SJCRH30 (cell line): ENCODE data around the gene CACNB2. TPM values are rescaled to one million over a fixed set of nuclear protein-coding genes. Genes with fewer than 3 reads are reported as not detected.
"Not testable (repeated sequence)": the region's sequence is repeated elsewhere in the genome, so short reads cannot be mapped to it uniquely, and the experiment has no call there.

ENCODE experiments used
- DNase-seq, 2 experiments: peaks; one replicate each; pipeline ENCODE4 v3.0.0-alpha.2; 2015 to 2020
- H3K27ac ChIP-seq: fragments of 250-450 bp; sonication (Bioruptor Pico); 2 replicates; pipeline ENCODE4 v1.5.1; 2020; ENCODE audit warnings: mild to moderate bottlenecking, moderate library complexity
- H3K27me3 ChIP-seq: fragments of 250-450 bp; sonication (Bioruptor Pico); 2 replicates; pipeline ENCODE4 v1.5.1; 2020; ENCODE audit warnings: mild to moderate bottlenecking, moderate library complexity
- H3K36me3 ChIP-seq: fragments of 250-450 bp; sonication (Bioruptor Pico); 2 replicates; pipeline ENCODE4 v1.5.1; 2020; ENCODE audit warnings: mild to moderate bottlenecking, moderate library complexity
- H3K4me1 ChIP-seq: fragments of 250-450 bp; sonication (Bioruptor Pico); 2 replicates; pipeline ENCODE4 v1.5.1; 2020; ENCODE audit warnings: mild to moderate bottlenecking, moderate library complexity
- H3K4me3 ChIP-seq: fragments of 250-450 bp; sonication (Bioruptor Pico); 2 replicates; pipeline ENCODE4 v1.5.1; 2020; ENCODE audit warnings: mild to moderate bottlenecking, moderate library complexity
- H3K9me3 ChIP-seq: fragments of 250-450 bp; sonication (Bioruptor Pico); replicated peaks from 2 replicates; pipeline ENCODE4 v1.5.1; 2020; ENCODE audit warnings: mild to moderate bottlenecking, moderate library complexity
- total RNA-seq: library from RNA; depleted of rRNA; stranded (reverse); fragments of >200 nt; shearing (Covaris generic); gene quantifications from 2 replicates; pipeline ENCODE4 v1.2.3, GENCODE V29; 2014

The CACNB2 gene
- total RNA-seq, 1 experiment from 2014 or later, result 0.04 TPM

GRCh38 chr10:18202680-18203460 lies 62.6 kb downstream of the CACNB2 start:
- Histone ChIP-seq H3K27me3 (no peaks in the 10 kb centered on the region), H3K9me3 (no peaks in the 10 kb centered on the region), H3K27ac (no peak overlapping the region), H3K36me3 (no peaks in the 10 kb centered on the region), H3K4me3 (no peak overlapping the region), H3K4me1 (no peaks in the 10 kb centered on the region)
- DNase-seq, result no peak

GRCh38 chr10:18203471-18203870 lies 63.2 kb downstream of the CACNB2 start:
- H3K36me3 ChIP-seq, result no peaks in the 10 kb centered on the region
- no peak overlapping the region for H3K27ac ChIP-seq
- no peaks in the 10 kb centered on the region for H3K4me1 ChIP-seq
- H3K27me3 ChIP-seq, result no peaks in the 10 kb centered on the region
- no peak overlapping the region for H3K4me3 ChIP-seq
- H3K9me3 ChIP-seq, result no peaks in the 10 kb centered on the region
- DNase-seq, result no peak

GRCh38 chr10:18204039-18204835 lies 64.0 kb downstream of the CACNB2 start:
- H3K4me1 ChIP-seq, result no peaks in the 10 kb centered on the region
- no peaks in the 10 kb centered on the region for H3K36me3 ChIP-seq
- no peak overlapping the region for H3K4me3 ChIP-seq
- no peaks in the 10 kb centered on the region for H3K27me3 ChIP-seq
- no peak overlapping the region for H3K27ac ChIP-seq
- H3K9me3 ChIP-seq, result no peaks in the 10 kb centered on the region
- no peak for DNase-seq

DNA sequence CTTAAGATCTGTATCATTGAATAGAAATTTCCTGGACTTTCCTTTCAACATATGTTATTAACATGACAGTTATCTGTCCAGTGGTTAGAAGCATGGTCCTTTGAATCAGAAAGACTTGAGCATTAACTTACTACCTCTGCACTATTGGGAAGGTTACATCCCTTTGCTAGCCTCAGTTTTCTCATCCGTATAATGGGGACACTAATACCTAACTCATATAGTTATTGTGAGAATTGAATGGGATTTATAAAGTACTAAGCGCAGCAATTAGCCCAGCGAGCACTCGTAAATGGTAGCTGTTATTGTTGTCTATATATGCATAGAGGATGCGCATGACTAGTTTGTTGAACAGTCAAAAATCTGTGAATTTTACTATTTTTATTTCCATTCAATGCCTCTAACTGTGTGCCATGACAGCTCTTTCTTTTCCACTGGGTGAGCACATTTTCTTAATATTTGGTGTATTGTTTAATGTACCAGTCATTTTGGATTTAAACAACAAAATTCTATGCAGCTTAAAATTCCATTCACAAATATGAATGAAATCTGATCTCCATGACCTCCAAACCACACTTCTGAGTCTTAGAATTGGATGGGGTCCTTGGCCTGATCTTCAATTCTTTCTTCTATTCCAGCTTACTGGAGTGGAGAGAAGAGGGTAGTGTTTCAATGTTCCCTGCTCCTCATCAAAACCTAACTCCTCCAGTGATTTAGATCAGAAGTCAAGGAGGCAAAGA lies 65.0 kb downstream of the CACNB2 start:
- no peak for DNase-seq
- Histone ChIP-seq H3K4me1 (no peaks in the 10 kb centered on the region), H3K27ac (no peak overlapping the region)

DNA sequence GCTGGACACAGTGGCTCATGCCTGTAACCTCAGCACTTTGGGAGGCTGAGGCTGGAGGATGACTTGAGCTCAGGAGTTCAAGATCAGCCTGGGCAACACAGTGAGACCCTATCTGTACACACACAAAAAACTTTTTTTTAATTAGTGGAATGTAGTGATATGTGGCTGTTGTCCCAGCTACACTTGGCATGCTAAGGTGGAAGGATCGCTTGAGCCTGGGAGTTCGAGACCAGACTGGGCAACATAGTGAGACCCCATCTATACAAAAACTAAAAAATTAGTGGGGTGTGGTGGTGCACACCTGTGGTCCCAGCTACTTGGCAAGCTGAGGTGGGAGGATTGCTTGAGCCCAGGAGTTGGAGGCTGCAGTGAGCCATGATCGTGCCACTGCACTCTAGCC lies 68.0 kb downstream of the CACNB2 start:
- H3K4me1 ChIP-seq, H3K4me3 ChIP-seq, H3K27ac ChIP-seq, H3K9me3 ChIP-seq, H3K27me3 ChIP-seq, DNase-seq, H3K36me3 ChIP-seq: not testable (repeated sequence)

More for the DNA sequence above, 65.0 kb downstream of the CACNB2 start:
- H3K27me3 ChIP-seq, result no peaks in the 10 kb centered on the region
- no peaks in the 10 kb centered on the region for H3K9me3 ChIP-seq
- no peaks in the 10 kb centered on the region for H3K36me3 ChIP-seq
- H3K4me3 ChIP-seq, result no peak overlapping the region

- H3K36me3 ChIP-seq, result no peaks in the 10 kb centered on the region
- DNase-seq, result no peak
- no peaks in the 10 kb centered on the region for H3K27me3 ChIP-seq
- H3K4me1 ChIP-seq, result no peaks in the 10 kb centered on the region
- no peaks in the 10 kb centered on the region for H3K9me3 ChIP-seq
- no peak overlapping the region for H3K4me3 ChIP-seq
- no peak overlapping the region for H3K27ac ChIP-seq
These were observed 69.0 kb downstream of the CACNB2 start for GRCh38 chr10:18209241-18209640.

DNA sequence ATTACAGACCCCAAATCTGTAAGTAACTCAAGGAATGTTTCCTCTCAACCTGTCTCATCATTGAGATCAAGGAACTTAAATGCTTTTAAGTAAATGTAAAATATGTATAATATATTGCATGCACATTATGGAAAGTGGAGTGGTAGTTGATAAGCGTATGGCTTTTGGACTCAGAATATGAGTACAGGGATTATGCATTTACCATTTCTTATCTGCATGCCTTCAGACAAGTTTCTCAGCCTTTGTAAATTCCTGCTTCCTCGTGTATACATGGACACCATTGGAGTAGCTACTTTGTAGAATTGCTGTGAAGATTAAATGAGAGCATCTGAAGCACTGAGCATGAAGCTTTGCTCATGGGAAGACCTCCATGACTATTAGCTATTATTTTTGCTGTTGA lies 70.5 kb downstream of the CACNB2 start:
- Histone ChIP-seq H3K9me3 (no peaks in the 10 kb centered on the region), H3K36me3 (no peaks in the 10 kb centered on the region), H3K4me1 (no peaks in the 10 kb centered on the region), H3K27me3 (no peaks in the 10 kb centered on the region), H3K27ac (no peak overlapping the region), H3K4me3 (no peak overlapping the region)
- no peak for DNase-seq

- H3K27me3 ChIP-seq, result no peaks in the 10 kb centered on the region
- no peak overlapping the region for H3K4me3 ChIP-seq
- no peaks in the 10 kb centered on the region for H3K9me3 ChIP-seq
- DNase-seq, result no peak
- H3K36me3 ChIP-seq, result no peaks in the 10 kb centered on the region
- H3K27ac ChIP-seq, result no peak overlapping the region
- no peaks in the 10 kb centered on the region for H3K4me1 ChIP-seq
These were observed 71.6 kb downstream of the CACNB2 start for GRCh38 chr10:18211862-18212261.

DNA sequence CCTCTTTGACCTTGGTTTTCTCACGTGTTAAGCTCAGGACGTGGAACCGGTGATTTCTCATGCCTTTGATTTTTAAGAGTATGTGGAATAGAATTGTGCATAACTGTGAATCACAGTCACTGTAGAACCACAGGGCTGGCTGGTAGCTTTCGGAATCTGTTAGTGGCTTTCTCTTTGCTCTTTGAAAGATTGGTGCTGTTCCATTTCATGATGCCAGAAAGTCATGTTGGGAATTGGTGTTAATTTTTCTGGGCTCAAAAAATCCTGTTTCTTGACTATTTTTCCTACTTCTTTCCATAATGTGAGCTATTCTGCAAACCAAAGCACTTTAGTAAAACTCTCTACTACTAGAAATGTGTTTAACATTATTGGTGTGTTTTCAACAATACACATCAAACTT lies 73.0 kb downstream of the CACNB2 start:
- Histone ChIP-seq H3K9me3 (no peaks in the 10 kb centered on the region), H3K27me3 (no peaks in the 10 kb centered on the region), H3K36me3 (no peaks in the 10 kb centered on the region), H3K4me3 (no peak overlapping the region), H3K4me1 (no peaks in the 10 kb centered on the region), H3K27ac (no peak overlapping the region)
- no peak for DNase-seq

- Histone ChIP-seq H3K36me3 (no peaks in the 10 kb centered on the region), H3K4me3 (no peak overlapping the region), H3K4me1 (no peaks in the 10 kb centered on the region), H3K27me3 (no peaks in the 10 kb centered on the region), H3K9me3 (no peaks in the 10 kb centered on the region), H3K27ac (no peak overlapping the region)
- peak in 1 of 2 experiments; percentile 53 for DNase-seq
These were observed 74.7 kb downstream of the CACNB2 start for GRCh38 chr10:18214691-18215563.

GRCh38 chr10:18216482-18216881 lies 76.3 kb downstream of the CACNB2 start:
- DNase-seq, result peak in 1 of 2 experiments; percentile 9
- H3K27me3 ChIP-seq, result no peaks in the 10 kb centered on the region
- H3K27ac ChIP-seq, result no peak overlapping the region
- H3K9me3 ChIP-seq, result no peaks in the 10 kb centered on the region
- no peaks in the 10 kb centered on the region for H3K36me3 ChIP-seq
- H3K4me3 ChIP-seq, result no peak overlapping the region
- H3K4me1 ChIP-seq, result no peaks in the 10 kb centered on the region

GRCh38 chr10:18217577-18217976 lies 77.4 kb downstream of the CACNB2 start:
- no peaks in the 10 kb centered on the region for H3K36me3 ChIP-seq
- no peaks in the 10 kb centered on the region for H3K27me3 ChIP-seq

DNA sequence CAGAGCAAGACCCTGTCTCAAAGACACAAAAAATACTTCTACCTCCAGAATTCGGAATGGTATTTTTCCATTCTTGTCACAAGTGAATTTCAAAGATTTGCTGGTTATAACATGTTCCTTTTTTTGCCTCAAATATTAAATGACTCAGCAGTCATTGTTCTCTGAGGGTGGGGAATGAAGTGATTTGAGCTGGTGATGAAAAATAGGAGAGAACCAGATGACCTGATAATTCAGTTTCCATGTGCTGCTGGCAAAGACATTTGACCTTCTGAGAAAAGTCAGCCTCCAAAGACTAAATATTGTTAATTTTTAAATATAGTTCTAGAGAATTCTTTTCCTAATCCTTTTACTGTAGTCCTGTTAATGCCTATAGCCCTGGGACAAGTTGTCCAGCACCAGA lies 78.9 kb downstream of the CACNB2 start:
- no peak for DNase-seq
- H3K36me3 ChIP-seq, result no peaks in the 10 kb centered on the region
- H3K4me3 ChIP-seq, result no peak overlapping the region
- H3K4me1 ChIP-seq, result no peaks in the 10 kb centered on the region
- H3K27ac ChIP-seq, result no peak overlapping the region
- no peaks in the 10 kb centered on the region for H3K9me3 ChIP-seq
- no peaks in the 10 kb centered on the region for H3K27me3 ChIP-seq

More at GRCh38 chr10:18217577-18217976, 77.4 kb downstream of the CACNB2 start:
- H3K4me1 ChIP-seq, result no peaks in the 10 kb centered on the region
- no peaks in the 10 kb centered on the region for H3K9me3 ChIP-seq
- DNase-seq, result no peak
- H3K4me3 ChIP-seq, result no peak overlapping the region
- H3K27ac ChIP-seq, result no peak overlapping the region

- Histone ChIP-seq H3K4me3 (no peak overlapping the region), H3K9me3 (no peaks in the 10 kb centered on the region), H3K27me3 (no peaks in the 10 kb centered on the region), H3K4me1 (no peaks in the 10 kb centered on the region), H3K36me3 (no peaks in the 10 kb centered on the region), H3K27ac (no peak overlapping the region)
- DNase-seq, result no peak
These were observed 80.9 kb downstream of the CACNB2 start for GRCh38 chr10:18221123-18221522.
